ENCODE data around the gene TRAP1.

The TRAP1 gene

DNA sequence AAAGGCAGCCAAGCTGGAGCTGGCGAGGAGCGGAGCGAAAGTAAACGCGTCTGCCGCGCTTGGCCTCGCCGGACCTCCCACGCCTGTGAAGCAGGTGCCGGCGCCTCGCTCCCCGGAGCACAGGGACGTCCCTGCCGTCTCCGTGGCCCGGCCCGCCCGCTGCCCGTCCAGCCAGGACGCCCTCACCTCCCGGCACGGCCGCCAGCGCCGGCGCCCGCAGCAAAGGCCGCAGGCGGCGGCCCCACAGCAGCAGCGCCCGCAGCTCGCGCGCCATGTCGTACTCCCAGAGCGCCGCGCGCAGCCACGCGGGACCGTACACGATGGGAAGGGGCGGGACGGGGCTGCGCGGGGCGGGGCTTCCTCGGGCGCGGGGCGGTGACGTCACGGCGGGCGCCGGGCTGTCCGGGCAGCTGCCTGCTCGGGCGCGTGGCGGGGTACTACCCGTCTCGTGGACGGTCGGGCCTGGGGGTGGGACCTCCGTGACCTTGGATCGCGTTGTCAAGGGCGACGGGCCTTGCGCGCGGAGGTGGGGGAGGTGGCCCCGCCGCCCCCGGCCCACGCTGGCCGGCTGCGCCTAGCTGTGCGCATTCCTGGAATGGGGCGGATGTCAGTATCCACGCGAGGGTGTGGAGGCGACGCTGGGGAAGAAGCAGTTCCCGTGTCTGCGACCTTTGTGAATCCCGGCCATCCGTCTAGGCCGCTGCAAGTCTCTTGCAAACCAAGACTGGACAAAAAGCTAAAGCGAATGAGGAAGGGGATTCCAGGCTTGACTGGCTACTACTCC, at the start of gene TRAP1:
Gene TRAP1 (minus strand): TSS at position 290 of the 784 bp plus-strand sequence. CDS start 16 bp downstream, at position 274.
- peak; percentile 93 for DNase-seq (ENCODE audit: low spot score)

DNA sequence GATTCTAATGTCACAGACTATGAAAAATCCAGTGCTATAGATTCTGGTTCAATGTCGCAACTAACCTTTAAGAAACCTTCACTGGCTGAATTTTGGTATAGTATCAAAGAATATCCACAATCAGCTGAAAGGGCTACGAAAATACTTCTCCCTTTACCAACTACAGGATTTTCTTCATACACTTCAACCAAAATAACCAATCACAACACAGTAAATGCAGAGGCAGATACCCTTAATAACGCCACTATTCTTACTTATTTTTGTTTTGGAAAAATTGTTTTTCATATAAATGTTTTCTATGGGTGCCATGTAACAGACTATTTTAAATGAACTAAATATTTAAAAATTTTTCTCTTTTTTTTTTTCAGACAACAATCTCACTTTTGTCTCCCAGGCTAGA, 48.9 kb upstream of the TRAP1 start:
- no peak for DNase-seq (ENCODE audit: low spot score)

DNA sequence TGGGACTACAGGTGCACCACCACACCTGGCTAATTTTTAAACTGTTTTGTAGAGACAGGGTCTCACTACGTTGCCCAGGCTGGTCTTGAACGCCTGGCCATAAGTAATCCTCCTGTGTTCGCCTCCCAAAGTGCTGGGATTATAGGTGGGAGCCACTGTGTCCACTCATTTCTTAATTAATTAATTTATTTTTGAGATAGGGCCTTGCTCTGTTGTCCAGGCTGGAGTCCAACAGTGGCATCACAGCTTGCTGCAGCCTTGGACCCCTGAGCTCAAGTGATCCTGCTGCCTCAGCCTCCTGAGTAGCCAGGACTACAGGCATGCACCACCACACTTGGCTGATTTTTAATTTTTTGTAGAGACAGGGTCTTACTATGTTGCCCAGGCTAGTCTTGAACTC, 47.1 kb upstream of the TRAP1 start:
- no peak for DNase-seq (ENCODE audit: low spot score)

DNA sequence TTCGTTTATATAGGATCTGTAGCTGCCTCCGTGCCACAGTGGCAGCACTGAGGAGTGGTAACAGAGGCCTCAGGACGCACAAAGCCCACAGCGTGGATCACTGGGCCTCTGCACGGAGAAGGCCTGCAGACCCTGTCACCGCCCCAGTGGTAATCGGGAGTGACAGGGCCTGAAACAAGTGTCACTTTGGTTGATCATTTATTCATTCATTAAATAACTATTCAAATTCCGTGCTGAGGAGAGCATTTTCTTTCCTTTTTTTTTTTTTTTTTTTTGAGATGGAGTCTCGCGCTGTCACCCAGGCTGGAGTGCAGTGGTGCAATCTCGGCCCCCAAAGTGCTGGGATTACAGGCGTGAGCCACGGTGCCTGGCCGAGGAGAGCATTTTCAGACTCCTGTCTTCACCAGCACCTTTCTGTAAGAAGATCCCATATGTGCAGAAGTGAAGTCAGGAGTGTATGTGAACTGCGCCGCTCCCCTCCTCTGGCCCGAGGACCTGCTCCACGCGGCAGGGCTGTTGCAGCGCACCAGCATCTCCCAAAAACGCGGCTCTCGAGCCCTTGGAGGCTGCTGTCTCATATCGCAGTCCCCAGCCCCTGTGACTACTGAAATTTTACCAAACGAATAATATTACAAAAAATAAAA, 44.9 kb upstream of the TRAP1 start:
- DNase-seq (ENCODE audit: low spot score), result no peak

DNA sequence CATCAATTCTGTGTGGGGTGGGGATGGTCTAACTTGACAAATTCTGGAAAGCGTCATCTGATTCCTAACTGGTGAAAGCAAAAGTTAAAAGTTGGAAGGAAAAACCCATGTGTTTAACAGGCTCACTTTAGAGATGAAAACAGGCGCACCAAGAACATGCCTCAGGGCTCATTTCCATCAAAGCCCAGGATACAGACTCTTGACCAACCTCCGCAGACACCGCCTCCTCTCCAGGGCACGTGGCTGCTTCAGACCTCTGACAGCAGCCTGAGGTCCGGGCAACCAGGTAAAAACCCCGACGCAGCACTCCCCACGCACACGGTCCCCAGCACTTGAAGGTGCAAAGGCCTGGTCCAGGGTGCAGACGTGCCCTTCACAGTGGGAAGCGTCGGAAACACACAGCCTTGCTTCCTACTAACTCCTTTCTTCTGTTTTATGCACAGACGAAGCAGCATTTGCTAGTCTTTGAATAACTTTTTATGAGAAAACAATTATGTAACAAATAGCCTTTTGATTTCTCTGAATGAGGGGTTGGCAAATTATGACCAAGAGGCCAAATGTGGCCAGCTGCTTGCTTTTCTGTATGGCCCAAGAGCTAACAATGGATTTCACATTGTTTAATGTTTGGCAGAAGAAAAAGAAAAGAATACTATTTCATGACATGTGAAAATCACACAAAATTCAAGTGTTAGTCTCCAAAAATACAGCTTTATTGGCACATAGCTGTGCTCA, 44.2 kb upstream of the TRAP1 start:
- no peak for DNase-seq (ENCODE audit: low spot score)

DNA sequence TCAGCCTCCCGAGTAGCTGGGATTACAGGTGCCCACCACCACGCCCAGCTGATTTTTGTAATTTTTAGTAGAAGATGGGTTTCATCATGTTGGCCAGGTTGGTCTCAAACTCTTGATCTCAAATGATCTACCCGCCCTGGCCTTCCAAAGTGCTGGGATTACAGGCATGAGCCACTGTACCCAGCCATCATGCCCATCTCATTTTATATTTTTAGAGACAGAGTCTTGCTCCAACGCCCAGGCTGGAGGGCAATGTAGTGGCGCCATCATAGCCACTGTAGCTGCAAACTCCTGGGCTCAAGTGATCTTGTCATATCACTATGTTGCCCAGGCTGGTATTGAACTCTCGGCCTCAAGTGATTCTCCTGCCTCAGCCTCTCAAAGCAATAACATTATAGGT, 43.2 kb upstream of the TRAP1 start:
- no peak for DNase-seq (ENCODE audit: low spot score)

DNA sequence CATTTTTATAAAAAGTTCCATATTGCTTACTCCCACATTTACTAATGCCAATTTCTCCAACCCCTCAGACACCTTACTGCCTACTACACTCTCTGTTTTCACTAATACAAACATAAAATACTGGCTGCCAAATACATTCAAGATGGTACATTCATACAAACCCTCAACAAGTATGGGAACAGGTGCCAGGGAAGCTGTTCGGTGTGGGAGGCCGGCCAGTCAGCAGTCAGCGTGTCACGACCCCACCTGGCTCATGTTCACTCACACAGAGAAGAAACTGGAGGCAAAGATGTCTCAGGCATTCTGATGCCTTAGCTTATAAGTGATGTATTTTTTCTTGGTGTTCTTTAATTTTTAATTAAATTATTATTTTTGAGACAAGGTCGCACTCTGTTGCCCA, 42.4 kb upstream of the TRAP1 start:
- no peak for DNase-seq (ENCODE audit: low spot score)

DNA sequence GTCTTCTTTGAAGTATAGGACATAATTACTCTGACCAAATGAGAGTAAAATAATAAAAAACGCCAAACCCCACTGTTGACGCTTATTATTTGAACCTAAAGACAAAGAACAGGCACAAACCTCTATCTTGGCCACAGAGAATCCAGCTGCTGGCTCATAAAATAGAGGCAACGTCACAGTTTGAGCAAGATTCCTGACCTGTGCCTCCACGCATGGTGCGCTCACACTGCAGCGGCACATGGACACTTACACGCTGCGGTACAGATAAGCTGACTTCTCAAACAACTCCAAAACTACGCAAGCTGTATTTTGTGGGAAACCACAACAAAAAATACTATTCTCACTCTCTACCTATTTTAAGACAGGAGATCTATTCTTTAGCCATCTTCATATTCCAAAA, 38.8 kb upstream of the TRAP1 start:
- no peak for DNase-seq (ENCODE audit: low spot score)

DNA sequence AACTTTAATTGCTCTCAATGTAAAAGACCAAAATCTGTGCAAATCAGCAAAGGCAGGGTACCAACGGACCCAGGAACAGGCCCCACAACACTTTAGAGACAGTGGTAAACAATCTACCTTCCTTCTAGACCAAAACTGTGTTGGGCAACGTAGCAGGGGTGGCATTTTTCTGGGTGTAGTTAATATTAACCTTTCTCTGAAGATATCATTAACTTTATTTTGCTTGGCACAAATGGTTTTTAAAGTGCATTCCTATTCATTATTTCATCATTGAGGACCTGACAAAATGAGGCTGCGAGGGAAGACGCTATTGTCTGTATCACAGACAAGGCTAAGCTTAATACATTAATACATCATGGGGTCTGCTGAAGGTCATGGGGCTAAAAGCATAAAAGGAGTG, 37.9 kb upstream of the TRAP1 start:
- no peak for DNase-seq (ENCODE audit: low spot score)

DNA sequence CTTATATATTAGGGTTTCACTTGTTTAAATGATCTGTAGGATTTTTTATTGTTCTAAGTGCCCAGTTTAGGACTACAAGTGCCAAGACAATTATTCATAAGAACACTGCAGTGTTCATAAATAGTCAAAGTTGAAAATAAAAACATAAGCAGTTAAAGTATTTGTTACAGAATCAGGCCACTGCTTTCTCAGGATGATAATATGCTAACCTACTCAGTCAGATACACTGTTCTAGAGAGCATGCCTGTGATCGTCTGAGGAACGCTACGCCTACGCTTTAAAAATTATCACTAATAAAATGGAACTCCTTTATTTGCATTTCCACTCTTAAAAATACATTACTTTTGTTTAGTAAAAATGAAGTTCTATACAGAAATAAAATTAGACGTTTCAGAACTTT, 37.4 kb upstream of the TRAP1 start:
- DNase-seq (ENCODE audit: low spot score), result no peak

DNA sequence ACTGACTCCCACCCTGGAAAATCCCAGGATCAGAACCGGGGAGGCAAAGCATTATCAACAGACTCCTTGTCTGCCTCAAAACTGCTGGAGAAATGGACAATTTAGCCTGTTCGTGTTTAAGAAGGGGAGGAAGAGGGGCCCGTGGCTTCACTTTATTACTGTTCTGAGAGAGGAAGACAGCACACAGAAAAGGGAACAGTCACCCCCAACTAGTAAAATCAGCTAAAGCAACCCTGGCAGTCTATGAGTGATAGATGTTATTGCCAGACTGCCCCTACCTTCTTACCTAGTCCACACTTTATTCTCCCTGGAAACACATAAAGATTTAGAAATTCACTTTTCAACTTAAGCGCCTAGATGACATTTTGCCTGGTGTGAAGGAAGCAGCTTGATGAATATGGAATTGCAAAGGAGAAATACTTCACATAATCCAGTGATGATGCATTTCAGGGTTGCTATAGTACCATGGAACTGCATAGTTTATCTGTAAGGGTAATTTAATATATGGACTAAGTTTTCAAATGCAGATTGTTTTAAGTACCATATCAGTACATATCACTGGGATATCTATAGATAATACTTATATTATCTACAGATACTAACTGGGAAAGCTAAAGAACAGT, 36.9 kb upstream of the TRAP1 start:
- no peak for DNase-seq (ENCODE audit: low spot score)

DNA sequence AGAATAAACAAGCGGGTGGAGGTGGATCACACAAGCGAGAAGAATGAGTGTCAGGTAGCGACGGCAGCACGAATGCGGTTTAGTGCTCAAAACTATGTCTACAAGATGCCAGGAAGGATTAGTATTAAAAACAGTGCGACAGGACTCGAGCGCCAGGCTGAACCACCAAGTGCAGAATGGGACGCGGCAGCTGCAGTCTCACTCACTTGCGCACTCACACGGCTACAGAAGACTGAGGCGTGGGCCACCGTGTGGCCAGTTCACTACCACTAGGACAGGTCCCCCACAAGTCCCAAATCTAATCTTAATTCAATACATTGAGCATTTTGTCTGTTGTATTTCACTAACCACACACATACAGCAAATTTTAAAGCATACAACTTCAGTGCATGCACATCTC, 35.7 kb upstream of the TRAP1 start:
- DNase-seq (ENCODE audit: low spot score), result no peak

DNA sequence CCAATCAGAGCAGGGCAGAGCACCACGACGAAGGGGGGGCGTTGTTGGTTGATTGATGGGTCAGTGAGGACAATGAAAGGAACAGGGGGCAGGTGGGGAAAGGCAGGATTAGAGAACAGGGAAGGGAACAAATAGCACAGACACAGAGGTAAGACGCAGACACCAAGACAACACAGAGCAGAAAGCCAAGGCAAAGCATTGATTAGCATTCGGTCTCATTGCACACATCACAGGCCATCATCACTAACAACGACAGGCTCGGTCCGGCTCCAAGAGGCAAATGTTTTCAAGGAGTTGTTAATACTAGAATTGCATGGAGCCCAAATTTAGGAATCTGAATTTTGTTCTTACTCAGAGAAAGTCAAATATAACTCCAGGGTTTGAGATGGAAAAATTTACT, 34.6 kb upstream of the TRAP1 start:
- DNase-seq (ENCODE audit: low spot score), result no peak

DNA sequence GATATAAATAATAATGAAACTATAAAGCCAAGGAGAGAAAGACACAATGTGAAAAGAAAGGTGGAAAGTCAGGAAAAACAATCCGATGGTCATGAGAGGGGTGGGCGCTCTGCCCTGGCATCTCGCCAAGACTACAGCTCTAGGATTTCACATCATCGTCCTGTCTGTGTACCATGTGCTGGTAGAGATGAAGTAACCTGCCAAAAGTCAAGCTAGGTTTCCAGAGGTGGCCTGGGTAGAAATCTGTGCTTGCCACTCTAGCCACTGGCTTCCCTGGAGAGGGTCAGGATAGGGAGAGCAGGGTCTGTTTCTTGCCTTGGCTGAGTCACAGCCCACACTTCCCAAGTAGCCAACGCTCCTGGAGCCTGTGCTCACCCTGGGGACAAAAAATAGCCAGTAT, 31.0 kb upstream of the TRAP1 start:
- no peak for DNase-seq (ENCODE audit: low spot score)

DNA sequence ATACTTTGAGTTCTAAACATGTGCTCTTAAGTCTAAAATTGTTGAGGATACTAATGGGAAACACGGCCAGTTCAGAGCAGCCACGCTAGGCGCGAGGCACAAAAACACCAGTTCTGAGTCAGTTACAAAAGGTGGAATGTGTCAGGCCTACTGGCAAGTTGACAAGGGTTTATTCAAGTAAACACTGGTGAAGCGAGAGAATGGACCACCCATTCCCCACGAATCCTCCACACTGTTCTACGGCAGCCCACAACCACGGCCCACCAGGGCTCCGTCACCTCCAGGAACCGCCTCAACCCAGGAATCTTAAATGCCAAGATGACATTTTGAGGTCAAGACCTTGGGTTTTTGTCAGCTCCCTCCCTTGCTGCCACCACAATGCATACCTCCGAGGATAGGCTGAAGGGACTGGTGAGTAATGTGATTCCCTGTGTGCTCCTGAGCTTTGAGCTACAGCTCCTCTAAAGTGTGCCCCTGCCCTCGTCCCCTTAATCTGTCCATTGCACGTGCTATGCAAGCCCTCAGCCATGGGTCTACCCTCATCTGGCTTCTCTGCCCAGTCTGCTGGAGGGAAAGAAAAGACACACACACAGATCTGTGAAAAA, 28.5 kb upstream of the TRAP1 start:
- DNase-seq (ENCODE audit: low spot score), result no peak

DNA sequence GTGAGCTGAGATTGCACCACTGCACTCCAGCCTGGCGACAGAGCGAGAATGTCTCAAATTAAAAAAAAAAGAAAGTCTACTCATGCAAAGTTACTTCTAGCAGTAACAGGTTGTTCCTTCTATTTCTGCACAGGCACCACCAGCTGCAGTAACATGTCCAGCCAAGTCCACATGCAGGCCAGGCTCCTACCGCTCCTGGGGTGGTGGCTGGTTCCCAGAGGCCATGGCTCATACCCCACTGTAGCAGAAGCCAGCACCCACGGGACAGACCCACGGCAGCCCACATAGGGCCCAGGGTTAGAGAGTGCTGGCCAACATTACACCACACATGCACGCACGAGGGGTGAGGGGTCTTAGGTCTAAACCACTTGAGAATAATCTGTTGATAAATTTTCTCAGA, 26.7 kb upstream of the TRAP1 start:
- DNase-seq (ENCODE audit: low spot score), result no peak

DNA sequence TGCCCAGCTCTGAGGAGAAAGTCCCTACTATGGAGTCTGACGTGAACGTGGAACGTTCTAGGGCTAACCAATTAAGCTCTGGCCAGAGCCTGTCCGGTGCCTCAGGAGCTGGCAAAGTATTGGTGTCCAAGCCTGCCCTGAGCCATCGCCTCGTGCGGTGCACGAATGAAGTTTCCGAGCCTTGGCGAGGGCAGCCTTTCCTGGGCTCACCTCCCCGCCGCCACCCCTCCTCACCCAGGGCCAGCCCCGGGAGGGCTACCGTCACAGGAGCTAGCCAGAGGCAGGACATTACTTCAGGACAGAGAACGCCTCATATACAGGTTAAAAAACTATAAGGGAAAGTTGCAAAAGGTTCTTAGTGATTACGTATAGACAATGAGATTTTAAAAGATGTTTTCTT, 23.6 kb upstream of the TRAP1 start:
- DNase-seq (ENCODE audit: low spot score), result no peak

DNA sequence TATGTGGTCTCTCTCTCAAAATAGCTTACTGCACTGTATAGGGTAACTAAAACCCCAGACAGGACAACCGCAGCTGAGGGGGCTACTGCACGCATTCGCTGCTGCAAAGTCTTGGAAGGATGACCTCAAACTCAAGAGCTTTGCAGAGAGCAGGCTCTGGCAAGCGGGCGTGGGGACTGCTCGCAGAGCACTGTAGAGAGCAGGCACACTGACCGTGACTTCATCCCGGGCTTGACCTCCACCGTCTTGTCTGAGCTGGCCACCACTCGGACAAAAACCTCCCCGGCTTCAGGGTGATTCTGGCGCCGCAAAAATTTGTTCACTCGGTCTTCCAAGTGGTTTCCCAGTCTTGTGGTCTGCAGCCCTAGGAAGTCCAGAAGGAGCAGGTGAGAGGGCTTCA, 22.9 kb upstream of the TRAP1 start:
- DNase-seq (ENCODE audit: low spot score), result no peak

DNA sequence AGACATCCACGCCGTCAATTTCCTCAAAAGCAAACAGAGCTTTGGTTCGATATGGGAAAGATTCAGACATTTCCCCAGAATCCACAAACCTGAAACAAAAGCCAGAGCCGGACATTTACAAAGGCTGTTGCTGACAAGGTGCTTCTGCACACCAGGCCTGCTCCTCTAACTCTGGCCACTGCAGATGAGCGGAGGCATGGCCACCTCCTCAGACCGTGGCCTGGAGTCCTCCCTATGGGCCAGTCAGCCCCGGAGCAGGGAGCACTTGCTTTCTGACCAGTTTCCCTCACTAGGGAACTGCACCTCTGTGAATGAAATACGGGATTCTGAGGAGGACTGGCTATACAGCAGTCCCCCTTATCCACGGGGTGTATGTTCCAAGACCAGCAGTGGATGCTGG, 22.3 kb upstream of the TRAP1 start:
- no peak for DNase-seq (ENCODE audit: low spot score)

DNA sequence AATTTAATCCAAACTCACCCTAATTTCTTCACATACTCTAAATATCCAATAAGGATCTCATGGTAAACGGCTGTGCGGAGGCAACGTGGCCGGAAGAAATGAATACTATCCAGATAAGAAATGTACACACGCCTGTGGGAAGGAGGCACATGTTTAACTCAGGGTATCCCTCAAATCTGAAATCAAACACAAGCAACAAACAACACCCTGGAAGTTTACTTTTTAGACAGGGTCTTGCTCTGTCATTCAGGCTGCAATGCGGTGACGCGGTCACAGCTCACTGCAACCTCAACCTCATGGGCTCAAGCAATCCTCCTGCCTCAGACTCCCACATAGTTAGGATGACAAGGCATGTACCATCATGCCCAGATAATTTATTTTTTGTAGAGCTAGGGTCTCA, 21.2 kb upstream of the TRAP1 start:
- no peak for DNase-seq (ENCODE audit: low spot score)

DNA sequence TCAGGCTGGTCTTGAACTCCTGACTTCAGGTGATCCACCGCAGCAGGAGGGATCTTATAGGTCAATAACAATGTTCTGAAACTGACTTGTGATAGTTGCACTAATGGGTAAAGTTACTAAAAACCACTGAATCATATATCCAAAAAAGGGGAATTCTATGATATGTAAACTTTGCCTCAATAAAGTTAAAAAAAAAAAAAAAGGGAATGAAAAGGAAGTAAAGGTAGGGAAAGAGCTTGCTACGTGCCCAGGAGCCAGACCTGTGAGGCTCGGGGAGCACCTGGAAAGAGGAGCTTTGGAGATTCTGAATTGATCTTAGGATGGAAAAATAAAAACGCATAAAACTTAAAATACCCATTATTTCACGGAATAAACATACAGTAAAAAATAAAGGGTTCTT, 20.8 kb upstream of the TRAP1 start:
- no peak for DNase-seq (ENCODE audit: low spot score)

DNA sequence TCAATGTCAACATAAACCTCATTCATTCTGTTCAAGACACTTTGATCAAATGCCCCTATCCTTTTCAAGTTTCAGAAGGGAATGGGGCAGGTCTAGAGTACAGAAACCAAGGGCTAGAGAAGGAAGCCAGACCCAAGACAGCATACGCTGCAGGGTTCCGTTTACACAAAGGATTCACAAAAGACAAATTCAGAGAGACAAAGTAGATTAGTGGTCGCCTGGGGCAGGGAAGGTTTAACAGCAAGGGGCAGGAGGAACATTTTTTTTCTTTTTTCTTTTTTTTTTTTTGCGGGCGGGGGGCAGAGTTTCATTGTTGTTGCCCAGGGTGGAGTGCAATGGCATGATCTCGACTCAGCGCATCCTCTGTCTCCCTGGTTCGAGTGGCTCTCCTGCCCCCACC, 19.9 kb upstream of the TRAP1 start:
- no peak for DNase-seq (ENCODE audit: low spot score)

Data from activated CD4-positive, alpha-beta T cell treated with anti-CD3 and anti-CD28 coated beads, Interleukin-2, Interleukin-4, amounts not matched to agents 100 ng/mL and 50 ng/mL, durations not matched to agents 16 hours and 8 hours (primary cell).